GM04503 (cell line): ENCODE measurements around the gene FNDC10.

Source experiments
- DNase-seq: peaks from one replicate; pipeline ENCODE4 v3.0.0-alpha.2; 2012; ENCODE audit warnings: low read depth

The FNDC10 gene

DNA sequence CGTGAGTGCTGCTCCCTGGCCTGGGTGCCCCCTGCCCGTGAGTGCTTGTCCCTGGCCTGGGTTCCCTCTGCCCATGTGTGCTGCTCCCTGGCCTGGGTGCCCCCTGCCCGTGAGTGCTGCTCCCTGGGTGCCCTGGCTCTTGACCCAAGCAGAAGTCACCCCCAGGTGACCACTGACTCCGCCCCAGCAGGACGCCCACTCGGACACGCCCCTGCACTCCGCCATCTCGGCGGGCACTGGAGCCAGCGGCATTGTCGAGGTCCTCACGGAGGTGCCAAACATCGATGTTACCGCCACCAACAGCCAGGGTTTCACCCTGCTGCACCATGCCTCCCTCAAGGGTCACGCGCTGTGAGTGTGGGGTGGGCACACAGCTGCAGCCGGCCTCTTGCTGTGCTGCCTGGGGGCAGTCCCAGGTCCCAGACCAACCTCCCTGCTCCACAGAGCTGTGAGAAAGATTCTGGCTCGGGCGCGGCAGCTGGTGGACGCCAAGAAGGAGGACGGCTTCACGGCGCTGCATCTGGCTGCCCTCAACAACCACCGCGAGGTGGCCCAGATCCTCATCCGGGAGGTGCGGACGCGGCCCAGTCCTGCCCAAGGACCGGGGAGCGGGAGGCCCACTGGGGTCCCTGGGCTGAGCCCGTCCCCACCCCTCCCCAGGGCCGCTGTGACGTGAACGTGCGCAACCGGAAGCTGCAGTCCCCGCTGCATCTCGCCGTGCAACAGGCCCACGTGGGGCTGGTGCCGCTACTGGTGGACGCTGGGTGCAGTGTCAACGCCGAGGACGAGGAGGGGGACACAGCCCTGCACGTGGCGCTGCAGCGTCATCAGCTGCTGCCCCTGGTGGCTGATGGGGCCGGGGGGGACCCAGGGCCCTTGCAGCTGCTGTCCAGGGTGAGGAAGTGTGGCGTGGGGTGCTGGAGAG is 28.2 kb upstream of the FNDC10 start:
- DNase-seq = no peak

- no peak for DNase-seq
Measured at GRCh38 chr1:1627261-1627828, 27.4 kb upstream of the FNDC10 start.

DNA sequence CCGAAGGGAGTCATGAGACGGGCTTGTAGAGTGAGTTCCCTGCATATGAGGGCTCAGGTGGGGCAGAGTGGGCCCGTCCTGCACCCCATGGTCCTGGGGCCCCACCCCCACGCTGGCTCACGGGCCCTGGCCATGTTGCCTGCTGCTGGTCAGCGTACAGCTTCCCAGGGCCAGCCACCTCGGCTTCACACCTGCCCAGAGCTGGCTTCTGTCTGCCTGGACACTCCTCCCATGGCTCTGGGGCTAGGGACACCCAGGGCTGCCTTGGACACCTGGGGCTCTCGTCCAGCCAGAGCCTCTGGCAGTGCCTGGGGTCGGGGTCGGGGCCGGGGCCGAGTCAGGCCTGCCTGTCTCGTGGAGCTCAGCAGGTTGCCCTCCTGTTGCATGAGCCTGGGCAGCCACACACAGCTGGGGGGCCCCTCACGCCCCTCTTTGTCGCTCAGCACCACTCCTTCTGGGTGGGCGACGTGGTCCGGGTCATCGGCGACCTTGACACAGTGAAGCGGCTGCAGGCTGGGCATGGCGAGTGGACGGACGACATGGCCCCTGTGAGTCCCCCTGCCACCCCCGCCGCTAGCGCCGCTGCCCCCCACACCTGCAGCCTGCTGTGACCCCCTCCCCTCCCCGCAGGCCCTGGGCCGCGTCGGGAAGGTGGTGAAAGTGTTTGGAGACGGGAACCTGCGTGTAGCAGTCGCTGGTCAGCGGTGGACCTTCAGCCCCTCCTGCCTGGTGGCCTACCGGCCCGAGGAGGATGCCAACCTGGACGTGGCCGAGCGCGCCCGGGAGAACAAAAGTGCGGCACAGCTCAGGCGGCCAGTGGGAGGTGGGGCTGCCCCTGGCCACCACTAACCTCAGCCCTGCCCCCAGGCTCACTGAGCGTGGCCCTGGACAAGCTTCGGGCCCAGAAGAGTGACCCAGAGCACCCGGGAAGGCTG is 26.5 kb upstream of the FNDC10 start:
- no peak for DNase-seq

- DNase-seq = no peak
Measured at GRCh38 chr1:1625824-1626206, 25.9 kb upstream of the FNDC10 start.

GRCh38 chr1:1625404-1625775 is 25.5 kb upstream of the FNDC10 start:
- DNase-seq = no peak

DNA sequence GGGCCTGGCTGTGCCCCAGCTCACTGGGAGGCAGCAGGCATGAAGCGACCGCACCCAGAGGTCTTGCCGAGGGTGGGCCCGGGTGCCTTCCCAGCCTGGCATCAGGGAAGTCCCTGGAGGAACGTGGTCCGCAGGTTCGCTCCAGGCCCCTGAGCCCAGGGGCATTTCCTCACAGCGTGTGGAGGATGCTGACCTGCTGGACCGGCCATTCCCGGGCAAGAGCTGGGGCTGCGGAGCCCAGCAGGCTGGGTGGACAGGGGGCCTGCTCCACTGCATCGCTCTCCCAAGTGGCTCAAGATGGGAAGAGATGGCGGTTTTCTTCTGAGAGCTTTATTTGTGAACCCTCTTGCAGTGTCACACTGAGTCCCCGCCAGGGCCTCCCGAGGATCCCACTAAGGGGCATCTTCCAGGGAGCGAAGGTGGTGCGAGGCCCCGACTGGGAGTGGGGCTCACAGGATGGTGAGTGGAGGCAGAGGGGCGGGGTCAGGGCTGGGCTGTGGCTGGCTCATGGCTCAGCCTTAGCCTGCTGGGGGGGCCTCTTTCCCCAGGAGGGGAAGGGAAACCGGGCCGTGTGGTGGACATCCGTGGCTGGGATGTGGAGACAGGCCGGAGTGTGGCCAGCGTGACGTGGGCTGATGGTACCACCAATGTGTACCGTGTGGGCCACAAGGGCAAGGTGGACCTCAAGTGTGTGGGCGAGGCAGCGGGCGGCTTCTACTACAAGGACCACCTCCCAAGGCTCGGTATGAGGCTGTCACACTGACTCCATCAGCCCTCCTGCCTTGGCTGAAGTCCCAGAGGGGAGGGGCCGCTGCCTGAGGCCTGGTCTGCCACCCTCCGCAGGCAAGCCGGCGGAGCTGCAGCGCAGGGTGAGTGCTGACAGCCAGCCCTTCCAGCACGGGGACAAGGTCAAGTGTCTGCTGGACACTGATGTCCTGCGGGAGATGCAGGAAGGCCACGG is 24.8 kb upstream of the FNDC10 start:
- DNase-seq = no peak

DNA sequence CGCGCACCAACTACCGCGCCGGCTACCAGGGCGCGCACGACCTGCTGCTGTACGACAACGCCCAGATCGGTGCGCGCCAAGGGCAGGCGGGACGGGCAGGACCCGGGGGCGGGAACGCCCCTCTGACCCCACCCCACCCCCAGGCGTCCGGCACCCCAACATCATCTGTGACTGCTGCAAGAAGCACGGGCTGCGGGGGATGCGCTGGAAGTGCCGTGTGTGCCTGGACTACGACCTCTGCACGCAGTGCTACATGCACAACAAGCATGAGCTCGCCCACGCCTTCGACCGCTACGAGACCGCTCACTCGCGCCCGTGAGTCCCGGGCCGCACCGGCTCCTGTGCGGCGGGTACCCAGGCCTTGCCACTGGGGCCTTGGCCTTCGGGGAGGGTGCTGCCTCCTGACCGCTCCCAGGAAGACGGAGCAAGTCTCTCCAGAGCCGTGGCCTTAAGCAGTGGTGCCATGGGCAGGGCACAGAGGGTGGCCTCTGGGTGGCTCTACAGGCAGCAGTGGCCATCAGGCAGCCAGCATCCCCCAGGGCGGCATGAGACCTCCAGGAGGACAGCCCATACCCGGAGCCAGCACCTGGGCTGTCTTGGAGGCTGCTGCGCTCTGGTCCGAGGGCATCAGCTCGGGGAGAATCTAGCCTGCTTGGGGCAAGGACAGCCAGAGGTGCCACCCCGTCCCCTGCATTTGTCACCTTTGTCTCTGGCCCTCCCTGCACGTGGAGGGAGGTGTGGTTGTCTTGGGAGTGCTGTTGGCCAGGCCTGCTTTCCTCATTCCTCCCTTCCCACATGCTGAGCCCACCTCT is 23.9 kb upstream of the FNDC10 start:
- DNase-seq = no peak

- no peak for DNase-seq
Measured at GRCh38 chr1:1623181-1623630, 23.3 kb upstream of the FNDC10 start.

GRCh38 chr1:1622788-1623094 is 22.8 kb upstream of the FNDC10 start:
- no peak for DNase-seq

DNA sequence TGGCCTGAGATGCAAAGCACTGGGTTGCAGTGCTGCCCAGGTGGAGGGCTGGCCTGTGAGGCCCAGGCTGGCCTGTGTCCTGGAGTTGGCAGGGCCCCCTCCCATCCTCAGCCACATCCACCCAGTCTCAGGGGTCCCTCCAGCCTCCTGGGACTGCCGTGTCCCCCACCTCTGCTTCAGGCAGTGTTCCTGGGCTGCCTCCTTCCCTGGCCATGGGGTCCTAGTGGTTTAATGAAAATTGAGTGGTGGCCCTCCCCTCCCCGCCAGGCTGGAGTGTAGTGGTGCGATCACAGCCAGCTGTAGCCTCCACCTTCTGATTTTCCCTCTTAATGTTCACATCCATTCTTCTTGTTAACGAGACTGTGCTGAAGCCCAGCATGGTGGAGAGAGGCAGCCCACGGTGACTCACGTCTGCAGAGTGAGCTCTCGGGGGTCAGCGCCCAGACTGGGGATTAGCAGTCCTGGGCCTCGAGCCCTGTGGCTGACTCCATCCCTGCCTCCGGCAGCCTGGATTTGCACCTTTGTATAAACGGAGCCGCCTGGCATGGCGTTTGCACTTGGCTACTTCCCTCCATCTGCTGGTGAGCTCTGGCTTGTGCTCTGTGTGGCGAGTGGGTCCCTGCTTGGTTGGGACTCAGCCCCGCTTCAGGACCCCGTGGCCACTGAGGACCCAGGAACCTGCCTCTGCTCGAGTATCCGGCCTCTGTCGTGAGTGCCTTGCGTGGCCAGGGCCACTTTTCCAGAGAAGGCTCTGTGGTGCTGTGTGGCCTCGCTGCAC is 22.3 kb upstream of the FNDC10 start:
- DNase-seq = no peak

GRCh38 chr1:1621173-1622009 is 21.5 kb upstream of the FNDC10 start:
- DNase-seq = no peak

DNA sequence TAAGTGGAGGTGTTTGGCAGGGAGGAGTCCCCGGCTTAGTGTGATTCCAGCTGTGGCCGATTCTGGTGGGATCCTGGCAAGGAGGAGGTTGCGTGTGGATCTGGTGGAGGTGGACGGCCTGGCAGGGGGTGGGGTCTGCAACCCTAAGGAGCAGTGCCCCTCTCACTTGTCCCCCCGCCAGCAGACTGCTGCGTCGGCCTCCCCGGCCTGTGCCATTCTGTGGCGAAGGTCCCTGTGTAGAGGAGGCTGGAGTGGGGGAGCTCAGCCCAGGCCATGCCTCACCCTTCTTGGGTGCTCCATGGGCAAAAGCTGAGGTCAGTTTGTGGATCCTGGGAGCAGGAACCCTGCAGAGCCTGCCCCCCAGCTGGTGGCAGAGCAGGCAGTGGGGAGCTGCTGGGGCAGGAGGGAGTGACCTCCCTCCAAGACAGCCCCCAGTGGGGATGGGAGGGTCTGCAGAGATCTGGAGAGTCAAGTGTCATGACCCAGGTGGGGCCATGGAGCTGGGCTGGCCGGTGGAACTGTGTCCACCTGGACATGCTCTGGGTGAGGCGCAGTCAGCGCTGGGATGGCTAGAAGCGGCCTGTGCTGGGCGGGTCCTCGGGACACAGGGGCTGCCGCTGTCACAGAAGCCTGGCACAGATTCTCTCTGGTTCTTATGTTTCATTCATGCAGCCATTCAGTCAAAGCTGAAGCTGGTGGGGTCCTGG is 20.7 kb upstream of the FNDC10 start:
- DNase-seq = no peak

DNA sequence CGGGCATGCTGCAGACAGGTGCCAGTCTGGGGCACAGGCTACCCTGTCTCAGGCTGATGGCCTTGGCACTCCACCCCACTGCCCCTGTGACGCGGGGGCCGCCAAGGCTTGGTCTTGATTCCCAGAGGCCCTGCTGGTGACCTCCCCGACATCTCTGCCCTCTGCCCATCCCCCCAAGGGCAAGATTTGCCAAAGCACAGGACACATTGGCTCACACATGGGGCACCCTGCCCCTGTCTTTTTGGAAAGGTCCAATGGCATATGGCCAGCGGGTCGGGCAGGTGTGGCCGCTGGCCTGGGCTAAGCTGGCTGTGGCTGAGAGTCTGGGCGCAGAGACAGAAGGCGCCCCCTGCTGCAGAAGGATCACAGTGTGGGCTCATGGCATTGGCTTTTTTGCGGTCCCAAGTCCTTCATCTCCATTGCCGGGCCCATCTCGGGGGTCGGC is 20.0 kb upstream of the FNDC10 start:
- no peak for DNase-seq

GRCh38 chr1:1618396-1619068 is 18.6 kb upstream of the FNDC10 start:
- no peak for DNase-seq

GRCh38 chr1:1617925-1618324 is 18.0 kb upstream of the FNDC10 start:
- DNase-seq = no peak

GRCh38 chr1:1617516-1617915 is 17.6 kb upstream of the FNDC10 start:
- DNase-seq = no peak

DNA sequence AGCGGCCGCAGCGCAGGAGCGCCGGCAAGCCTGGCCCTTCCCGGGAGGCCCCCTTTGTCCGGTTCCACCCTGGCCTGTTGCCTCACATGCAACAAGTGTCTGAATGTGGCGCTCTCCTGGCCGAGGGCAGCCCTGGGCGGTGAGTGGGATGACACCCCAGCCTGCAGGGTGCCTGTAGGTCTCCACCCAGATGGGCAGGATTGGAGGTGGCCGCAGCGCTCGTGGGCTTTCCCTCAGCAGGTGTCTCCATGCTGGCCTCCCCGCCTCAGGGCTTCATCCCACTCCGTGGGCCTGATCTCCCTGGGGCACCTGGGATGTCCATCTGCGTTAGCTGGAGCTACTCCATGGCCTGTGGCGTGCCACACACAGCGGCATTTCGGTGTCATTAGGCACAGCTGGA is 16.9 kb upstream of the FNDC10 start:
- no peak for DNase-seq
